ENCODE results near the gene ZNF511. TPM values are rescaled to one million over a fixed set of nuclear protein-coding genes. Genes with fewer than 3 reads are reported as not detected.

Gene ZNF511
- total and polyA plus RNA-seq, 2 experiments from 2014 or later: 53.7 to 150 TPM

- Histone ChIP-seq H3K36me3 (no peaks in the 10 kb centered on the region), H3K27me3 (peaks cover 13% of the 10 kb centered on the region), H3K4me1 (ENCODE audit: low read depth) (no peaks in the 10 kb centered on the region), H3K9me3 (ENCODE audit: low read depth) (no peaks in the 10 kb centered on the region), H3K4me3 (no peak overlapping the region), H3K27ac (no peak overlapping the region)
- DNase-seq (ENCODE audit: low read depth in 1 of 2, low spot score in 1 of 2): no peak
- no peak for TF ChIP-seq CTCF (IDR thresholded peaks at IDR 0.05; ENCODE audit: low read depth, low read length)
Measured at GRCh38 chr10:133341983-133342382, 33.3 kb downstream of the ZNF511 start.

GRCh38 chr10:133342942-133343341 is 34.2 kb downstream of the ZNF511 start:
- Histone ChIP-seq H3K9me3 (ENCODE audit: low read depth) (no peaks in the 10 kb centered on the region), H3K27ac (no peak overlapping the region), H3K36me3 (no peaks in the 10 kb centered on the region), H3K4me1 (ENCODE audit: low read depth) (no peaks in the 10 kb centered on the region), H3K27me3 (peaks cover 4% of the 10 kb centered on the region), H3K4me3 (no peak overlapping the region)
- no peak for TF ChIP-seq CTCF (IDR thresholded peaks at IDR 0.05; ENCODE audit: low read depth, low read length)
- no peak for DNase-seq (ENCODE audit: low read depth in 1 of 2, low spot score in 1 of 2)

- TF ChIP-seq CTCF (IDR thresholded peaks at IDR 0.05; ENCODE audit: low read depth, low read length): no peak
- no peaks in the 10 kb centered on the region for H3K27me3 ChIP-seq
Measured at GRCh38 chr10:133343558-133343957, 34.8 kb downstream of the ZNF511 start.

GRCh38 chr10:133344236-133344635 is 35.5 kb downstream of the ZNF511 start:
- Histone ChIP-seq H3K4me3 (no peak overlapping the region), H3K27ac (no peak overlapping the region), H3K4me1 (ENCODE audit: low read depth) (no peaks in the 10 kb centered on the region), H3K9me3 (ENCODE audit: low read depth) (no peaks in the 10 kb centered on the region), H3K36me3 (no peaks in the 10 kb centered on the region), H3K27me3 (no peaks in the 10 kb centered on the region)
- TF ChIP-seq CTCF (IDR thresholded peaks at IDR 0.05; ENCODE audit: low read depth, low read length): no peak
- DNase-seq (ENCODE audit: low read depth in 1 of 2, low spot score in 1 of 2): no peak

More at GRCh38 chr10:133343558-133343957, 34.8 kb downstream of the ZNF511 start:
- no peaks in the 10 kb centered on the region for H3K9me3 ChIP-seq (ENCODE audit: low read depth)
- no peak overlapping the region for H3K4me3 ChIP-seq
- no peak for DNase-seq (ENCODE audit: low read depth in 1 of 2, low spot score in 1 of 2)
- H3K27ac ChIP-seq: no peak overlapping the region
- no peaks in the 10 kb centered on the region for H3K36me3 ChIP-seq
- no peaks in the 10 kb centered on the region for H3K4me1 ChIP-seq (ENCODE audit: low read depth)

- H3K36me3 ChIP-seq: no peaks in the 10 kb centered on the region
- no peaks in the 10 kb centered on the region for H3K4me1 ChIP-seq (ENCODE audit: low read depth)
- H3K27ac ChIP-seq: no peak overlapping the region
- no peak overlapping the region for H3K4me3 ChIP-seq
- no peak for TF ChIP-seq CTCF (IDR thresholded peaks at IDR 0.05; ENCODE audit: low read depth, low read length)
- no peaks in the 10 kb centered on the region for H3K27me3 ChIP-seq
- no peaks in the 10 kb centered on the region for H3K9me3 ChIP-seq (ENCODE audit: low read depth)
- DNase-seq (ENCODE audit: low read depth in 1 of 2, low spot score in 1 of 2): no peak
Measured at GRCh38 chr10:133346413-133346812, 37.7 kb downstream of the ZNF511 start.

Measured in cardiac muscle cell (in vitro differentiated cells and primary cell).